ENCODE measurements around the gene LAMB2. TPM values are rescaled to one million over a fixed set of nuclear protein-coding genes. Genes with fewer than 3 reads are reported as not detected.

The LAMB2 gene
- total RNA-seq, 2 donors from 2014 or later, result 204 to 337 TPM

- TF ChIP-seq CTCF (IDR thresholded peaks at IDR 0.05), result no peak
- TF ChIP-seq POLR2A (IDR thresholded peaks at IDR 0.05), result no peak
Observed at GRCh38 chr3:49135499-49135898, 2.6 kb upstream of the LAMB2 start.

GRCh38 chr3:49134471-49135265 lies 1.8 kb upstream of the LAMB2 start:
- intact Hi-C loops (cut with DNase I), result no loop called here
- DNase-seq (no peak), ATAC-seq (no peak)
- H3K27me3 ChIP-seq, result no peaks in the 10 kb centered on the region
- TF ChIP-seq CTCF (IDR thresholded peaks at IDR 0.05), result no peak
- no peak for TF ChIP-seq POLR2A (IDR thresholded peaks at IDR 0.05)
- no peaks in the 10 kb centered on the region for H3K36me3 ChIP-seq (replicated peaks in 1 of 2; ENCODE audit: insufficient read depth in 1 of 2, low read depth in 2 of 2)
- no peaks in the 10 kb centered on the region for H3K9me3 ChIP-seq
- no peak overlapping the region for H3K4me3 ChIP-seq
- peak overlapping the region in 2 of 4 donors; percentile 20 to 83 for H3K27ac ChIP-seq
- 50 to 60% methylated on average over 1 to 3 of the region's 3 CpGs for WGBS, 2 donors
- H3K4me1 ChIP-seq, result peaks cover 24% of the 10 kb centered on the region

More at GRCh38 chr3:49135499-49135898, 2.6 kb upstream of the LAMB2 start:
- peaks cover 24% of the 10 kb centered on the region for H3K4me1 ChIP-seq
- no peak for ATAC-seq
- H3K27ac ChIP-seq, result no peak overlapping the region
- intact Hi-C loops (cut with DNase I), result no loop called here
- DNase-seq, result no peak
- no peak overlapping the region for H3K4me3 ChIP-seq
- H3K27me3 ChIP-seq, result no peaks in the 10 kb centered on the region
- no peaks in the 10 kb centered on the region for H3K9me3 ChIP-seq
- H3K36me3 ChIP-seq (replicated peaks in 1 of 2; ENCODE audit: insufficient read depth in 1 of 2, low read depth in 2 of 2), result no peaks in the 10 kb centered on the region
- 82% methylated on average over 3 to 4 of the region's 4 CpGs for WGBS, 2 donors

GRCh38 chr3:49133226-49133951 lies 539 bp upstream of the LAMB2 start:
- peaks cover 24% of the 10 kb centered on the region for H3K4me1 ChIP-seq
- 0 to 1% methylated on average over 15 to 27 of the region's 30 CpGs for WGBS, 2 donors
- DNase-seq (peak; percentile 86 to 90 (median 88)), ATAC-seq (peak; percentile 90)
- peak overlapping the region; percentile 55 to 86 (median 82) for H3K27ac ChIP-seq
- TF ChIP-seq CTCF (IDR thresholded peaks at IDR 0.05) (peak in 1 of 7 experiments; percentile 13), POLR2A (IDR thresholded peaks at IDR 0.05) (peak in 2 of 3 donors; percentile 19 to 44)
- no peaks in the 10 kb centered on the region for H3K9me3 ChIP-seq
- intact Hi-C loops (cut with DNase I), result no loop called here
- H3K4me3 ChIP-seq, result peak overlapping the region; percentile 35 to 64
- peaks cover 0 to under 1% of the 10 kb centered on the region in 2 donors for H3K36me3 ChIP-seq (replicated peaks in 1 of 2; ENCODE audit: insufficient read depth in 1 of 2, low read depth in 2 of 2)
- no peaks in the 10 kb centered on the region for H3K27me3 ChIP-seq

GRCh38 chr3:49132073-49132436 lies 795 bp downstream of the LAMB2 start:
- intact Hi-C loops (cut with DNase I), result no loop called here
- Histone ChIP-seq H3K4me1 (peaks cover 24% of the 10 kb centered on the region), H3K36me3 (replicated peaks in 1 of 2; ENCODE audit: insufficient read depth in 1 of 2, low read depth in 2 of 2) (peaks cover 0 to 4% of the 10 kb centered on the region in 2 donors), H3K4me3 (peak overlapping the region; percentile 35 to 64), H3K9me3 (no peaks in the 10 kb centered on the region), H3K27me3 (no peaks in the 10 kb centered on the region), H3K27ac (peak overlapping the region; percentile 55 to 86 (median 82))
- ATAC-seq, result no peak
- TF ChIP-seq POLR2A (IDR thresholded peaks at IDR 0.05), result no peak
- no peak for TF ChIP-seq CTCF (IDR thresholded peaks at IDR 0.05)
- 21 to 26% methylated on average over 7 to 9 of the region's 9 CpGs for WGBS, 2 donors
- peak in 1 of 4 donors; percentile 33 for DNase-seq
